Trophoblast cell (in vitro differentiated cells and primary cell): ENCODE measurements around the gene SSR4.
"Not testable (repeated sequence)": the region's sequence is repeated elsewhere in the genome, so short reads cannot be mapped to it uniquely, and the experiment has no call there.

ENCODE experiments used
- DNase-seq, 2 donors: peaks; one replicate each; pipeline ENCODE4 v3.0.0-alpha.2; 2016
- H2AFZ ChIP-seq: 2 replicates; pipeline ENCODE4 v1.6.1; 2013; ENCODE audit warnings: low read length, moderate library complexity, mild to moderate bottlenecking; ENCODE audit not compliant: insufficient read depth, poor library complexity
- H2AK5ac ChIP-seq: 2 replicates; pipeline ENCODE4 v1.6.1; 2013; ENCODE audit warnings: mild to moderate bottlenecking, low read length
- H2BK120ac ChIP-seq: 2 replicates; pipeline ENCODE4 v1.6.1; 2013; ENCODE audit warnings: low read length, mild to moderate bottlenecking, moderate library complexity; ENCODE audit not compliant: insufficient read depth, poor library complexity
- H2BK12ac ChIP-seq: 2 replicates; pipeline ENCODE4 v1.6.1; 2013; ENCODE audit warnings: mild to moderate bottlenecking, low read length, moderate library complexity
- H2BK5ac ChIP-seq: 2 replicates; pipeline ENCODE4 v1.6.1; 2013; ENCODE audit warnings: low read length, low read depth, moderate library complexity, mild to moderate bottlenecking; ENCODE audit not compliant: poor library complexity
- H3K14ac ChIP-seq: 2 replicates; pipeline ENCODE4 v1.6.1; 2013; ENCODE audit warnings: mild to moderate bottlenecking, low read length
- H3K18ac ChIP-seq: 2 replicates; pipeline ENCODE4 v1.6.1; 2013; ENCODE audit warnings: mild to moderate bottlenecking, low read length
- H3K23ac ChIP-seq: 2 replicates; pipeline ENCODE4 v1.6.1; 2013; ENCODE audit warnings: low read length
- H3K27ac ChIP-seq: 2 replicates; pipeline ENCODE4 v1.5.1; 2013; ENCODE audit warnings: low read depth, mild to moderate bottlenecking, inconsistent platforms, low read length, moderate library complexity
- H3K27me3 ChIP-seq: 2 replicates; pipeline ENCODE4 v1.6.1; 2013; ENCODE audit warnings: inconsistent platforms, mild to moderate bottlenecking, low read length, moderate library complexity; ENCODE audit not compliant: insufficient read depth
- H3K36me3 ChIP-seq, 2 experiments: 1 replicate in 1 of 2; 2 replicates in 1 of 2; pipeline ENCODE4 v1.6.1; 2013; ENCODE audit warnings: low read length in 2 of 2, mild to moderate bottlenecking in 2 of 2, moderate library complexity in 1 of 2; ENCODE audit not compliant: insufficient read depth in 2 of 2, control insufficient read depth in 1 of 2
- H3K4ac ChIP-seq: 2 replicates; pipeline ENCODE4 v1.6.1; 2013; ENCODE audit warnings: low read depth, mild to moderate bottlenecking, low read length, moderate library complexity
- H3K4me1 ChIP-seq, 2 experiments: 1 replicate in 1 of 2; 2 replicates in 1 of 2; pipeline ENCODE4 v1.6.1; 2013; ENCODE audit warnings: low read length in 2 of 2, mild to moderate bottlenecking in 2 of 2, moderate library complexity in 1 of 2; ENCODE audit not compliant: insufficient read depth in 2 of 2, control insufficient read depth in 1 of 2
- H3K4me2 ChIP-seq: 2 replicates; pipeline ENCODE4 v1.6.1; 2013; ENCODE audit warnings: inconsistent platforms, mild to moderate bottlenecking, low read length, moderate library complexity
- H3K4me3 ChIP-seq: 2 replicates; pipeline ENCODE4 v1.5.1; 2013; ENCODE audit warnings: mild to moderate bottlenecking, low read depth, low read length, inconsistent platforms
- H3K79me1 ChIP-seq: one replicate; pipeline ENCODE4 v1.6.1; 2013; ENCODE audit warnings: low read length
- H3K79me2 ChIP-seq: 2 replicates; pipeline ENCODE4 v1.6.1; 2013; ENCODE audit warnings: low read length, mild to moderate bottlenecking; ENCODE audit not compliant: control insufficient read depth, insufficient read depth, poor library complexity
- H3K9ac ChIP-seq: 2 replicates; pipeline ENCODE4 v1.6.1; 2013; ENCODE audit warnings: mild to moderate bottlenecking, low read length
- H3K9me3 ChIP-seq: 2 replicates; pipeline ENCODE4 v1.6.1; 2013; ENCODE audit warnings: low read depth, mild to moderate bottlenecking, control low read depth, inconsistent platforms, low read length; ENCODE audit not compliant: insufficient read depth
- H4K12ac ChIP-seq: 2 replicates; pipeline ENCODE4 v1.6.1; 2013; ENCODE audit warnings: low read depth, mild to moderate bottlenecking, low read length, moderate library complexity
- H4K8ac ChIP-seq: 2 replicates; pipeline ENCODE4 v1.6.1; 2013; ENCODE audit warnings: low read depth, mild to moderate bottlenecking, low read length, moderate library complexity
- H4K91ac ChIP-seq: one replicate; pipeline ENCODE4 v1.6.1; 2013; ENCODE audit warnings: low read depth, mild to moderate bottlenecking, low read length, moderate library complexity
- WGBS: extraction: QIAGEN DNeasy Blood & Tissue Kit; methylation state at CpG from one replicate; pipeline ENCODE4 v1.1.7; 2013; ENCODE audit warnings: missing lambda C conversion rate; ENCODE audit not compliant: insufficient read length, insufficient coverage; ENCODE audit errors: extremely low coverage; 5-methylcytosine and 5-hydroxymethylcytosine counted together

Gene SSR4

GRCh38 chrX:153749017-153749416 lies 45.5 kb upstream of the SSR4 start:
- not testable (repeated sequence) for H3K79me2 ChIP-seq, H3K36me3 ChIP-seq, H3K27me3 ChIP-seq, H2AK5ac ChIP-seq, H2BK5ac ChIP-seq, H3K14ac ChIP-seq, H3K23ac ChIP-seq, H2AFZ ChIP-seq, H3K79me1 ChIP-seq, H3K9ac ChIP-seq, H2BK12ac ChIP-seq, H2BK120ac ChIP-seq, H3K4me3 ChIP-seq, H3K18ac ChIP-seq, H4K91ac ChIP-seq, H3K27ac ChIP-seq, H4K12ac ChIP-seq, H3K4ac ChIP-seq, H4K8ac ChIP-seq, DNase-seq, H3K4me2 ChIP-seq, H3K9me3 ChIP-seq, H3K4me1 ChIP-seq
- no CpG with 5 or more reads among the region's 7 CpGs for WGBS

DNA sequence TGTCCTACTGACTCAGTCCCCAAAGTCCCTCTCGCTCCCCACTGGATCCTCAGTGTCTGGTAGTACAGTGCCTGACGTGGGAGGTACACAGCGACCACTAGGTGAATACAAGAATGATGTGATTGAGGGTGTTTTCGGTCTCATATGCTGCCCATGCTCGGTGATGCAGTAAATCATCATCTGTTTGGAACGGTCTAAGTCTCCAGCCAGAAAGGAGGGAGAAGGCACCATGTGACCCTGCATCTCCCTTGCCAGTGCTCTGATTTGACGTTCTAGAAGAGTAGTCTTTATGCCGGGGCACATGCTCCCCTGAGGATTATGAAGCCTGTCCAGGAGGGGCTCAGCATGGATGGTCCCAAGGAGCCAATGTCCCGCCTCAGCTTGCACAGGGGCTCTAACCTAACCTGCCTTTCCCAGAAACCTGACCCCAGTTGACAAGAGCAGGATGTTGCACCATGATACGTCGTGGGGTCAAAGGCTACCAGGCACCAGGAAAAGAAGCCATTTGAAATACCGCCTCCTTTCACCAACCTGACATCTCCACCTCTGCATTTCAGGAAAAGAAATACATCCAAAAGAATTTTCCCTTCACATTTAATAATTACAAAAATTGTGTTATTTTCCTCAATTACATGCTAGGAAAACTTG lies 44.2 kb upstream of the SSR4 start:
- H2BK120ac ChIP-seq: no peak overlapping the region
- H3K4me2 ChIP-seq: no peak overlapping the region
- H2BK5ac ChIP-seq: no peak overlapping the region
- H3K9ac ChIP-seq: no peak overlapping the region
- no peaks in the 10 kb centered on the region for H3K9me3 ChIP-seq
- H4K91ac ChIP-seq: no peak overlapping the region
- H2AFZ ChIP-seq: no peak overlapping the region
- H4K8ac ChIP-seq: no peak overlapping the region
- H3K27me3 ChIP-seq: no peaks in the 10 kb centered on the region
- H3K4me3 ChIP-seq: no peak overlapping the region
- H2AK5ac ChIP-seq: no peak overlapping the region
- no peak overlapping the region for H3K23ac ChIP-seq
- H3K4me1 ChIP-seq: no peaks in the 10 kb centered on the region
- H3K18ac ChIP-seq: no peak overlapping the region
- H4K12ac ChIP-seq: no peak overlapping the region
- no peak overlapping the region for H3K4ac ChIP-seq
- no peak for DNase-seq
- H2BK12ac ChIP-seq: no peak overlapping the region
- no peak overlapping the region for H3K27ac ChIP-seq
- H3K14ac ChIP-seq: no peak overlapping the region
- no peaks in the 10 kb centered on the region for H3K79me1 ChIP-seq
- no peaks in the 10 kb centered on the region for H3K79me2 ChIP-seq
- H3K36me3 ChIP-seq: no peaks in the 10 kb centered on the region
- WGBS: no CpG with 5 or more reads among the region's 12 CpGs

GRCh38 chrX:153755136-153755535 lies 39.3 kb upstream of the SSR4 start:
- no peak overlapping the region for H3K27ac ChIP-seq
- no peak overlapping the region for H3K9ac ChIP-seq
- no peak overlapping the region for H3K23ac ChIP-seq
- H2AK5ac ChIP-seq: no peak overlapping the region
- H3K18ac ChIP-seq: no peak overlapping the region
- no peak overlapping the region for H3K4ac ChIP-seq
- H3K79me1 ChIP-seq: no peaks in the 10 kb centered on the region
- no peak for DNase-seq
- no peak overlapping the region for H2BK5ac ChIP-seq
- WGBS: no CpG with 5 or more reads among the region's 1 CpG
- H3K27me3 ChIP-seq: no peaks in the 10 kb centered on the region
- no peak overlapping the region for H2BK12ac ChIP-seq
- H3K36me3 ChIP-seq: no peaks in the 10 kb centered on the region
- H4K12ac ChIP-seq: no peak overlapping the region
- no peak overlapping the region for H3K14ac ChIP-seq
- no peak overlapping the region for H4K91ac ChIP-seq
- no peak overlapping the region for H3K4me2 ChIP-seq
- H2AFZ ChIP-seq: no peak overlapping the region
- H3K79me2 ChIP-seq: no peaks in the 10 kb centered on the region
- H4K8ac ChIP-seq: no peak overlapping the region
- H3K9me3 ChIP-seq: no peaks in the 10 kb centered on the region
- no peaks in the 10 kb centered on the region for H3K4me1 ChIP-seq
- H2BK120ac ChIP-seq: no peak overlapping the region
- no peak overlapping the region for H3K4me3 ChIP-seq

DNA sequence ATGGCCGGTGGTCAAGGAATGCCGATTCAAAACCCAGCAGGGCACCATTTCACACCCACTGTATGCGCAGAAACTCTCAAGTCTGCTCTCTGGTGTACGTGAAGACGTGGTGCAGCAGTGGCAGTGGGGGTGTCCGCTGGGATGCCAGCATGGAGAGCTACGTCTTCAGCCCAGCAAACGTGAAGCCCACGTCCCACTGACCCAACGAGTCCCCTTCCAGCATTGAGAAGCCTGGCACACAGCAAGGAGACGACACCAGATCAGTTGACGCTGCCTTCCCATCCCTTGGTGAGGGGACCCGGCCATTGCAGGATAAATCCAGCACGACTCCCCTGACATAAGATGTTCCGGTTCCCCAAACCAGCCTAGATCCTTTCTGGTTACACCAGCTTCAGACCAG lies 32.6 kb upstream of the SSR4 start:
- Histone ChIP-seq H3K4me2 (no peak overlapping the region), H2AFZ (no peak overlapping the region), H3K18ac (no peak overlapping the region), H3K9me3 (no peaks in the 10 kb centered on the region), H4K8ac (no peak overlapping the region), H2AK5ac (no peak overlapping the region), H3K4me3 (no peak overlapping the region), H3K27me3 (no peaks in the 10 kb centered on the region), H3K27ac (no peak overlapping the region), H3K4me1 (no peaks in the 10 kb centered on the region), H2BK12ac (no peak overlapping the region), H3K9ac (no peak overlapping the region), H4K91ac (no peak overlapping the region), H3K14ac (no peak overlapping the region), H2BK120ac (no peak overlapping the region), H2BK5ac (no peak overlapping the region), H3K79me2 (no peaks in the 10 kb centered on the region), H4K12ac (no peak overlapping the region), H3K4ac (no peak overlapping the region), H3K36me3 (no peaks in the 10 kb centered on the region), H3K23ac (no peak overlapping the region), H3K79me1 (no peaks in the 10 kb centered on the region)
- no CpG with 5 or more reads among the region's 15 CpGs for WGBS
- no peak for DNase-seq
